IMR-90 (cell line): Measurements from ENCODE around the gene PEX14. TPM values are rescaled to one million over a fixed set of nuclear protein-coding genes. Genes with fewer than 3 reads are reported as not detected.

ENCODE experiments used
- ATAC-seq: fragments of 200-7000 bp; cut with Tn5 transposase; 2 replicates; pipeline ENCODE4 v1.9.1; 2020; ENCODE audit warnings: low read depth, mild to moderate bottlenecking, moderate library complexity
- BruUV-seq: library from RNA; stranded (reverse); fragments of 400-500 nt; replicated peaks from 2 replicates; lab custom pipeline; 2021; lab: Mats Ljungman, UMichigan
- CTCF ChIA-PET: fragments of 300-600 bp; formaldehyde crosslinking; extraction: SDS; loops from one replicate; lab custom pipeline; 2021; ENCODE audit warnings: antibody characterized with exemption; lab: Yijun Ruan, JAX
- POLR2A ChIA-PET: fragments of 300-600 bp; sonication (Branson Sonifier 250); formaldehyde crosslinking; loops from one replicate; lab custom pipeline; 2022; ENCODE audit warnings: antibody characterized with exemption; ENCODE audit not compliant: unreplicated experiment; lab: Charles Lee
- DNase-seq: peaks from one replicate; pipeline ENCODE4 v3.0.0; 2013
- H2AFZ ChIP-seq: replicated peaks from 2 replicates; pipeline ENCODE3; 2013; ENCODE audit warnings: low read length, mild to moderate bottlenecking; ENCODE audit not compliant: poor library complexity
- H2AK5ac ChIP-seq: 2 replicates; pipeline ENCODE4 v1.6.1; 2013; ENCODE audit warnings: low read depth, low read length, inconsistent platforms
- H2AK9ac ChIP-seq: replicated peaks from 2 replicates; pipeline ENCODE3; 2013; ENCODE audit warnings: mild to moderate bottlenecking, low read depth, low read length, moderate library complexity; ENCODE audit not compliant: poor library complexity
- H2BK120ac ChIP-seq: 2 replicates; pipeline ENCODE4 v1.6.1; 2013; ENCODE audit warnings: low read depth, low read length, inconsistent platforms
- H2BK15ac ChIP-seq: 3 replicates; pipeline ENCODE4 v1.6.1; 2013; ENCODE audit warnings: low read depth, low read length, inconsistent platforms
- H2BK20ac ChIP-seq: 2 replicates; pipeline ENCODE4 v1.6.1; 2013; ENCODE audit warnings: low read depth, mild to moderate bottlenecking, inconsistent platforms, low read length, moderate library complexity
- H2BK5ac ChIP-seq: 2 replicates; pipeline ENCODE4 v1.6.1; 2013; ENCODE audit warnings: mild to moderate bottlenecking, low read depth, low read length, inconsistent platforms; ENCODE audit not compliant: poor library complexity, severe bottlenecking
- H3K14ac ChIP-seq: replicated peaks from 2 replicates; pipeline ENCODE4 v1.6.1; 2013; ENCODE audit warnings: low read depth, low read length, inconsistent platforms
- H3K18ac ChIP-seq: 2 replicates; pipeline ENCODE4 v1.6.1; 2013; ENCODE audit warnings: low read depth, low read length, control low read depth
- H3K23ac ChIP-seq: 2 replicates; pipeline ENCODE4 v1.6.1; 2013; ENCODE audit warnings: low read depth, low read length, inconsistent platforms
- H3K27ac ChIP-seq: 2 replicates; pipeline ENCODE4 v1.5.1; 2013; ENCODE audit warnings: mild to moderate bottlenecking, control low read depth, low read length; ENCODE audit not compliant: insufficient read depth
- H3K27me3 ChIP-seq: 2 replicates; pipeline ENCODE4 v1.6.1; 2013; ENCODE audit warnings: low read length; ENCODE audit not compliant: control insufficient read depth, insufficient read depth
- H3K36me3 ChIP-seq: 2 replicates; pipeline ENCODE4 v1.6.1; 2013; ENCODE audit warnings: low read length, mixed read lengths; ENCODE audit not compliant: control insufficient read depth, insufficient read depth
- H3K4ac ChIP-seq: 2 replicates; pipeline ENCODE4 v1.6.1; 2013; ENCODE audit warnings: low read depth, low read length, inconsistent platforms
- H3K4me1 ChIP-seq: 2 replicates; pipeline ENCODE4 v1.6.1; 2013; ENCODE audit warnings: low read length, mixed read lengths; ENCODE audit not compliant: control insufficient read depth, insufficient read depth
- H3K4me2 ChIP-seq: 2 replicates; pipeline ENCODE4 v1.6.1; 2013; ENCODE audit warnings: low read depth, mild to moderate bottlenecking, control low read depth, low read length, moderate library complexity
- H3K4me3 ChIP-seq: 2 replicates; pipeline ENCODE4 v1.5.1; 2013; ENCODE audit warnings: low read depth, mild to moderate bottlenecking, control low read depth, low read length, moderate library complexity; ENCODE audit not compliant: insufficient read depth
- H3K56ac ChIP-seq: 2 replicates; pipeline ENCODE4 v1.6.1; 2013; ENCODE audit warnings: low read length, inconsistent platforms; ENCODE audit not compliant: insufficient read depth; ENCODE audit errors: extremely low read depth
- H3K79me1 ChIP-seq, 2 experiments: 2 replicates each; pipeline ENCODE4 v1.6.1; 2013; ENCODE audit warnings: low read length in 2 of 2, inconsistent platforms in 1 of 2, low read depth in 1 of 2
- H3K9ac ChIP-seq: 2 replicates; pipeline ENCODE4 v1.6.1; 2013; ENCODE audit warnings: low read depth, low read length, control low read depth
- H3K9me1 ChIP-seq: 2 replicates; pipeline ENCODE4 v1.6.1; 2013; ENCODE audit warnings: low read length, inconsistent platforms; ENCODE audit not compliant: insufficient read depth
- H3K9me3 ChIP-seq: 2 replicates; pipeline ENCODE4 v1.6.1; 2013; ENCODE audit warnings: low read length; ENCODE audit not compliant: control insufficient read depth, insufficient read depth
- H4K20me1 ChIP-seq: 2 replicates; pipeline ENCODE4 v1.6.1; 2013; ENCODE audit warnings: low read length, inconsistent platforms; ENCODE audit not compliant: insufficient read depth
- H4K5ac ChIP-seq: 2 replicates; pipeline ENCODE4 v1.6.1; 2013; ENCODE audit warnings: mild to moderate bottlenecking, low read depth, low read length, control low read depth
- H4K8ac ChIP-seq, 2 experiments: 2 replicates each; pipeline ENCODE4 v1.6.1; 2013; ENCODE audit warnings: low read depth in 2 of 2, low read length in 2 of 2, control low read depth in 1 of 2, inconsistent platforms in 1 of 2
- H4K91ac ChIP-seq: 2 replicates; pipeline ENCODE4 v1.6.1; 2013; ENCODE audit warnings: low read depth, low read length, inconsistent platforms; ENCODE audit not compliant: insufficient read depth
- FOS ChIP-seq: fragments of 150-350 bp; IDR thresholded peaks from 2 replicates; pipeline ENCODE4 v1.6.1; 2016; ENCODE audit warnings: low read depth, low read length
- MAFK ChIP-seq: IDR thresholded peaks from 2 replicates; pipeline ENCODE4 v1.6.1; 2012; ENCODE audit warnings: low read depth, low read length, improper control_type of control experiment
- MAZ ChIP-seq: IDR thresholded peaks from 2 replicates; pipeline ENCODE4 v1.6.1; 2012; ENCODE audit warnings: low read depth, mild to moderate bottlenecking, low read length, improper control_type of control experiment, moderate library complexity, borderline replicate concordance
- NFE2L2 ChIP-seq: fragments of 150-350 bp; IDR thresholded peaks from 2 replicates; pipeline ENCODE4 v1.6.1; 2016; ENCODE audit warnings: low read depth, mild to moderate bottlenecking, low read length
- RFX5 ChIP-seq: IDR thresholded peaks from 2 replicates; pipeline ENCODE4 v1.8.0; 2012; ENCODE audit warnings: low read depth, mild to moderate bottlenecking, low read length, moderate library complexity
- SMC3 ChIP-seq: fragments of 150-350 bp; IDR thresholded peaks from 2 replicates; pipeline ENCODE4 v1.6.1; 2016; ENCODE audit warnings: low read depth, mild to moderate bottlenecking, antibody characterized with exemption, low read length, moderate library complexity
- WGBS, 2 experiments: methylation state at CpG; one replicate each; pipeline versions ENCODE4 v1.1.5 to v1.1.7; 2013; ENCODE audit warnings: missing lambda C conversion rate in 2 of 2; ENCODE audit not compliant: insufficient read length in 1 of 2; ENCODE audit errors: extremely low coverage in 2 of 2; 5-methylcytosine and 5-hydroxymethylcytosine counted together
- dilution Hi-C: fragments of 300-500 bp; cut with HindIII; formaldehyde crosslinking; loops from one replicate; pipeline ENCODE4 v1.14.3; 2018; ENCODE audit warnings: low sequenced_read_pairs; ENCODE audit not compliant: unreplicated experiment
- in situ Hi-C: fragments of 300-500 bp; cut with MboI; formaldehyde crosslinking; loops from 3 replicates; pipeline ENCODE4 v1.14.3; 2019; ENCODE audit warnings: low sequenced_read_pairs, inconsistent platforms, mixed read lengths
- intact Hi-C: fragments of 100-400 bp; cut with micrococcal nuclease; formaldehyde crosslinking; loops from 2 replicates; pipeline ENCODE4 v1.10.0; 2022
- polyA plus RNA-seq, 3 experiments: library from polyadenylated mRNA; depleted of rRNA; stranded (reverse); fragments of >200 nt; gene quantifications; 2 replicates each; pipeline ENCODE4 v1.2.3, GENCODE V29; 2012; ENCODE audit warnings: low replicate concordance in 1 of 3
- total RNA-seq: library from RNA; depleted of rRNA; stranded (reverse); fragments of >200 nt; gene quantifications from 2 replicates; pipeline ENCODE4 v1.2.3, GENCODE V29; 2012
- TF ChIP-seq, protein P1 (sequence below): fragments of 150-350 bp; IDR thresholded peaks from 2 replicates; pipeline ENCODE4 v1.6.1; 2016; ENCODE audit warnings: low read depth, mild to moderate bottlenecking, low read length, moderate library complexity, borderline replicate concordance
- TF ChIP-seq, protein P2 (sequence below): conservative IDR thresholded peaks from 2 replicates; pipeline ENCODE4 v1.5.1; 2012; ENCODE audit warnings: mild to moderate bottlenecking, low read depth, low read length, improper control_type of control experiment

Gene PEX14
- total and polyA plus RNA-seq, 2 of the 4 experiments (the other 2 are of a cell fraction): 9.5 to 22.5 TPM

DNA sequence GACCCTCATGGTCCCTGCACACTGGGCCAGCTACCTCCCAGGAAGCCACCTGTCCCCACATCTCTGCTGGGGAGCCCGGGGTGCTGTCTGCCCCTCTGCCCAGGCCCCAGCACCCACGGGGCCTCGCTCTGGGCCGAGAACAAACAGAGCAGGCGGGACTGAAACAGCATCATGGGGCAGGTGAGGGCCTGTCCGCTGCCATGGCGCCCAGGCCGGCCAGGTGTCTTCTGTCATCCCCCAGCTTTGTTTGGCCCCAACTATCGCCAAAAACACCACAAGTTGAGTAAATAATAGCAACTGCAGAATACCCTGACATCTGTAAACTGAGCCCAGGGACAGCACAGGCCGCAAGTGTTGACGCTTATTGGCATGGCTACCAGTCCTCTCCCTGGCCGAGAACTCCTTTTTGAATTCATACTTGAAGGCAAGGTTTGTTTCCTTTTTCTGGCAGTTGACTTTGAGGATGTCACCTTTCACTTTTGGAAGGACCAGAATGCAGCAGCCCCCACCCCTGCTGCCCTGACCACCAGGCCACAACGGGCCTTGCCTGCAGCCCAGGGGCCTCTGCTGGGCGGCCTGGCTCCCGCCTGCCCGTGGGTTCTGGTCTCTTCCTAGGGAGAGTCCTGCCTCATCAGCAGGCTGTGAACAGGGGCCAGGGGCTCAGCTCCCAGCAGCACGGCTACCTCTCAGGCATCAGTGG is 169.0 kb downstream of the PEX14 start:
- no peak overlapping the region for H3K27ac ChIP-seq

More for the DNA sequence above, 169.0 kb downstream of the PEX14 start:
- dilution Hi-C loops: no loop called here
- in situ Hi-C loops: no loop called here
- TF ChIP-seq SMC3 (no peak), MAFK (no peak), MAZ (no peak), NFE2L2 (no peak), FOS (no peak), RFX5 (no peak)
- TF ChIP-seq, protein P1, sequence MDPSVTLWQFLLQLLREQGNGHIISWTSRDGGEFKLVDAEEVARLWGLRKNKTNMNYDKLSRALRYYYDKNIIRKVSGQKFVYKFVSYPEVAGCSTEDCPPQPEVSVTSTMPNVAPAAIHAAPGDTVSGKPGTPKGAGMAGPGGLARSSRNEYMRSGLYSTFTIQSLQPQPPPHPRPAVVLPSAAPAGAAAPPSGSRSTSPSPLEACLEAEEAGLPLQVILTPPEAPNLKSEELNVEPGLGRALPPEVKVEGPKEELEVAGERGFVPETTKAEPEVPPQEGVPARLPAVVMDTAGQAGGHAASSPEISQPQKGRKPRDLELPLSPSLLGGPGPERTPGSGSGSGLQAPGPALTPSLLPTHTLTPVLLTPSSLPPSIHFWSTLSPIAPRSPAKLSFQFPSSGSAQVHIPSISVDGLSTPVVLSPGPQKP: no peak
- TF ChIP-seq, protein P2, sequence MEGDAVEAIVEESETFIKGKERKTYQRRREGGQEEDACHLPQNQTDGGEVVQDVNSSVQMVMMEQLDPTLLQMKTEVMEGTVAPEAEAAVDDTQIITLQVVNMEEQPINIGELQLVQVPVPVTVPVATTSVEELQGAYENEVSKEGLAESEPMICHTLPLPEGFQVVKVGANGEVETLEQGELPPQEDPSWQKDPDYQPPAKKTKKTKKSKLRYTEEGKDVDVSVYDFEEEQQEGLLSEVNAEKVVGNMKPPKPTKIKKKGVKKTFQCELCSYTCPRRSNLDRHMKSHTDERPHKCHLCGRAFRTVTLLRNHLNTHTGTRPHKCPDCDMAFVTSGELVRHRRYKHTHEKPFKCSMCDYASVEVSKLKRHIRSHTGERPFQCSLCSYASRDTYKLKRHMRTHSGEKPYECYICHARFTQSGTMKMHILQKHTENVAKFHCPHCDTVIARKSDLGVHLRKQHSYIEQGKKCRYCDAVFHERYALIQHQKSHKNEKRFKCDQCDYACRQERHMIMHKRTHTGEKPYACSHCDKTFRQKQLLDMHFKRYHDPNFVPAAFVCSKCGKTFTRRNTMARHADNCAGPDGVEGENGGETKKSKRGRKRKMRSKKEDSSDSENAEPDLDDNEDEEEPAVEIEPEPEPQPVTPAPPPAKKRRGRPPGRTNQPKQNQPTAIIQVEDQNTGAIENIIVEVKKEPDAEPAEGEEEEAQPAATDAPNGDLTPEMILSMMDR: no peak
- Histone ChIP-seq H2BK5ac (no peak overlapping the region), H2AFZ (no peak overlapping the region), H3K23ac (no peak overlapping the region), H3K4me2 (no peak overlapping the region), H3K9ac (no peak overlapping the region), H4K8ac (no peak overlapping the region), H4K5ac (no peak overlapping the region), H2BK15ac (no peak overlapping the region), H4K20me1 (no peaks in the 10 kb centered on the region), H3K4me1 (no peaks in the 10 kb centered on the region), H3K27me3 (peaks cover 4% of the 10 kb centered on the region; the same call in 1 of the 2 replicates), H2BK20ac (no peak overlapping the region), H3K79me1 (no peaks in the 10 kb centered on the region), H3K9me3 (peaks cover 3% of the 10 kb centered on the region; the same call in 1 of the 2 replicates), H3K56ac (no peak overlapping the region), H4K91ac (no peak overlapping the region), H2BK120ac (no peak overlapping the region), H3K14ac (no peak overlapping the region), H3K36me3 (no peaks in the 10 kb centered on the region), H3K4me3 (no peak overlapping the region), H3K18ac (no peak overlapping the region), H2AK9ac (no peak overlapping the region), H2AK5ac (no peak overlapping the region), H3K4ac (no peak overlapping the region), H3K9me1 (0 out of 2 replicates have a peak, but pooled peaks cover 3% of the 10 kb centered on the region)
- no TSS peak for BruUV-seq
- ChIA-PET CTCF (no interaction called here), POLR2A (no interaction called here)
- WGBS, 2 experiments: 75% methylated on average over 12 of the region's 17 CpGs; no CpG with 5 or more reads in 1 of the 2 experiments
- no peak for DNase-seq
- ATAC-seq: no peak
- intact Hi-C loops: no loop called here
